Endothelial cell of umbilical vein (primary cell): ENCODE data around the gene WNT6. TPM values are rescaled to one million over a fixed set of nuclear protein-coding genes. Genes with fewer than 3 reads are reported as not detected.

ENCODE experiments used
- BruUV-seq: library from RNA; stranded (reverse); fragments of 400-500 nt; replicated peaks from 2 replicates; lab custom pipeline; 2021; lab: Mats Ljungman, UMichigan
- CTCF ChIA-PET: fragments of 300-600, 350-600 bp; sonication (Branson Sonifier 250); formaldehyde crosslinking; loops from one replicate; lab custom pipeline; 2021; ENCODE audit warnings: antibody characterized with exemption, inconsistent platforms; lab: Charles Lee
- POLR2A ChIA-PET: fragments of 300-600, 350-600 bp; sonication (Branson Sonifier 250); formaldehyde crosslinking; loops from one replicate; lab custom pipeline; 2021; ENCODE audit warnings: antibody characterized with exemption, inconsistent platforms; lab: Charles Lee
- DNase-seq: peaks from one replicate; pipeline ENCODE4 v3.0.0-alpha.2; 2011; ENCODE audit warnings: low read depth, low spot score
- FAIRE-seq: peaks from 2 replicates; lab custom pipeline; 2011; peaks lifted over from hg19 to GRCh38; lab: Jason Lieb, UNC
- H2AFZ ChIP-seq: 2 replicates; pipeline ENCODE4 v1.6.0; 2012; ENCODE audit warnings: low read depth, low read length, control low read depth, inconsistent platforms
- H3K27ac ChIP-seq: 2 replicates; pipeline ENCODE4 v1.5.1; 2011; ENCODE audit warnings: low read depth, mild to moderate bottlenecking, control low read depth, low read length, moderate library complexity; ENCODE audit not compliant: insufficient read depth
- H3K27me3 ChIP-seq, 2 experiments: 2 replicates each; pipeline versions ENCODE4 v1.6.0 to v1.6.1; 2011; ENCODE audit warnings: low read length in 2 of 2, mixed read lengths in 1 of 2; ENCODE audit not compliant: control insufficient read depth in 2 of 2, insufficient read depth in 2 of 2
- H3K36me3 ChIP-seq, 2 experiments: 2 replicates in 1 of 2; 3 replicates in 1 of 2; pipeline ENCODE4 v1.5.1; 2011; ENCODE audit warnings: low read length in 2 of 2, mild to moderate bottlenecking in 1 of 2, moderate library complexity in 1 of 2; ENCODE audit not compliant: control insufficient read depth in 2 of 2, insufficient read depth in 2 of 2; ENCODE audit errors: extremely low read depth in 1 of 2
- H3K4me1 ChIP-seq: 3 replicates; pipeline ENCODE4 v1.5.1; 2011; ENCODE audit warnings: mild to moderate bottlenecking, low read length; ENCODE audit not compliant: control insufficient read depth, insufficient read depth; ENCODE audit errors: extremely low read depth
- H3K4me2 ChIP-seq: 2 replicates; pipeline ENCODE4 v1.6.1; 2011; ENCODE audit warnings: low read length, control low read depth, mixed read lengths; ENCODE audit not compliant: insufficient read depth
- H3K4me3 ChIP-seq, 3 experiments: fragments of 200-600 bp in 1 of 3; sonication (generic), shearing (Covaris generic) in 1 of 3; replicated peaks in 1 of 3; 2 replicates each; pipeline ENCODE4 v1.5.1; 2011 to 2016; ENCODE audit warnings: control low read depth in 3 of 3, low read length in 3 of 3, mild to moderate bottlenecking in 2 of 3, inconsistent platforms in 1 of 3, low read depth in 1 of 3, moderate library complexity in 1 of 3; ENCODE audit not compliant: insufficient read depth in 1 of 3
- H3K79me2 ChIP-seq: 2 replicates; pipeline ENCODE4 v1.6.0; 2012; ENCODE audit warnings: low read length, inconsistent platforms; ENCODE audit not compliant: control insufficient read depth, insufficient read depth
- H3K9ac ChIP-seq: replicated peaks from 2 replicates; pipeline ENCODE3; 2011; ENCODE audit warnings: low read length, control low read depth; ENCODE audit not compliant: insufficient read depth; ENCODE audit errors: extremely low read depth
- H3K9me1 ChIP-seq: replicated peaks from 3 replicates; pipeline ENCODE4 v1.6.0; 2011; ENCODE audit warnings: mild to moderate bottlenecking, low read length; ENCODE audit not compliant: control insufficient read depth, insufficient read depth; ENCODE audit errors: extremely low read depth
- H3K9me3 ChIP-seq: replicated peaks from 2 replicates; pipeline ENCODE4 v1.5.1; 2012; ENCODE audit warnings: low read length, inconsistent platforms; ENCODE audit not compliant: control insufficient read depth, insufficient read depth
- H4K20me1 ChIP-seq: replicated peaks from 2 replicates; pipeline ENCODE3; 2011; ENCODE audit warnings: mild to moderate bottlenecking, low read length; ENCODE audit not compliant: control insufficient read depth, insufficient read depth; ENCODE audit errors: extremely low read depth
- EZH2 ChIP-seq: IDR thresholded peaks from 2 replicates; pipeline ENCODE4 v1.6.1; 2012; ENCODE audit warnings: borderline replicate concordance, low read depth, mild to moderate bottlenecking, moderate library complexity, low read length, inconsistent platforms; ENCODE audit not compliant: severe bottlenecking
- FOS ChIP-seq: IDR thresholded peaks from 2 replicates; pipeline ENCODE4 v1.6.1; 2011; ENCODE audit warnings: mild to moderate bottlenecking, low read length, moderate library complexity, borderline replicate concordance; ENCODE audit not compliant: insufficient read depth
- GATA2 ChIP-seq: IDR thresholded peaks from 2 replicates; pipeline ENCODE4 v1.7.0; 2011; ENCODE audit warnings: low read depth, mild to moderate bottlenecking, moderate library complexity, mixed read lengths, low read length; ENCODE audit not compliant: insufficient read length, insufficient read depth
- JUN ChIP-seq: IDR thresholded peaks from 2 replicates; pipeline ENCODE4 v1.6.1; 2011; ENCODE audit warnings: borderline replicate concordance, low read depth; ENCODE audit not compliant: insufficient read length, insufficient read depth
- MAX ChIP-seq: IDR thresholded peaks from 2 replicates; pipeline ENCODE4 v1.6.1; 2011; ENCODE audit not compliant: insufficient read depth, insufficient read length
- MYC ChIP-seq: IDR thresholded peaks from one replicate; pipeline ENCODE4 v1.6.1; 2011; ENCODE audit warnings: mild to moderate bottlenecking, low read depth, low read length
- POLR2A ChIP-seq: IDR thresholded peaks from 2 replicates; pipeline ENCODE4 v1.6.1; 2012; ENCODE audit warnings: low read depth, mild to moderate bottlenecking, control low read depth, low read length
- POLR2AphosphoS5 ChIP-seq: IDR thresholded peaks from 2 replicates; pipeline ENCODE4 v1.6.1; 2012; ENCODE audit warnings: low read depth, mild to moderate bottlenecking, control low read depth, low read length, moderate library complexity; ENCODE audit not compliant: insufficient read depth
- dilution Hi-C: fragments of 300-500 bp; cut with MboI; formaldehyde crosslinking; loops from one replicate; pipeline ENCODE4 v1.15.0; 2019; ENCODE audit warnings: low sequenced_read_pairs; ENCODE audit not compliant: extremely low pct_ligation_motif_present
- intact Hi-C: fragments of 100-400 bp; cut with micrococcal nuclease; formaldehyde crosslinking; loops from one replicate; pipeline ENCODE4 v1.10.0; 2022
- polyA plus RNA-seq, 4 experiments: library from polyadenylated mRNA; depleted of rRNA in 3 of 4; stranded (reverse) in 3 of 4; unstranded in 1 of 4; fragments of >200 nt; gene quantifications; 2 replicates each; pipeline versions ENCODE4 v1.2.1 to v1.2.3, GENCODE V29; 2011 to 2012; ENCODE audit warnings: missing spikeins in 1 of 4
- total RNA-seq: library from RNA; stranded (reverse); gene quantifications from 2 replicates; pipeline ENCODE4 v1.2.3, GENCODE V29; 2021
- TF ChIP-seq, protein P1 (sequence below), 2 donors: IDR thresholded peaks; 1 replicate in 1 of 2; 2 replicates in 1 of 2; pipeline ENCODE4 v1.5.1; 2011; ENCODE audit warnings: low read length in 2 of 2, mild to moderate bottlenecking in 2 of 2, moderate library complexity in 2 of 2, control low read depth in 1 of 2, inconsistent platforms in 1 of 2, low read depth in 1 of 2; ENCODE audit not compliant: insufficient read depth in 1 of 2; ENCODE audit errors: extremely low read depth in 1 of 2

The WNT6 gene
- total and polyA plus RNA-seq, 2 donors (not counting 3 experiments of a cell fraction or from before 2014, with no cell fraction given): not detected

- FAIRE-seq (no peak), DNase-seq (no peak)
- Histone ChIP-seq H3K36me3 (no peaks in the 10 kb centered on the region), H3K4me3 (no peak overlapping the region), H3K27ac (no peak overlapping the region), H2AFZ (no peak overlapping the region), H4K20me1 (no peaks in the 10 kb centered on the region), H3K9ac (no peak overlapping the region), H3K27me3 (peaks cover 78 to 79% of the 10 kb centered on the region in 2 experiments), H3K9me3 (no peaks in the 10 kb centered on the region), H3K9me1 (no peaks in the 10 kb centered on the region), H3K4me1 (no peaks in the 10 kb centered on the region), H3K4me2 (no peak overlapping the region), H3K79me2 (no peaks in the 10 kb centered on the region)
- CTCF ChIA-PET: interaction anchor here (4.0 to 10.5 kb wide), 2 partner anchors 22 to 107 kb away, joined by 27 to 362 read pairs; no protein-coding TSS in a partner anchor
- TF ChIP-seq FOS (no peak), POLR2AphosphoS5 (no peak), MAX (no peak), GATA2 (no peak), EZH2 (no peak), POLR2A (no peak), JUN (no peak), MYC (no peak)
- TF ChIP-seq, protein P1, sequence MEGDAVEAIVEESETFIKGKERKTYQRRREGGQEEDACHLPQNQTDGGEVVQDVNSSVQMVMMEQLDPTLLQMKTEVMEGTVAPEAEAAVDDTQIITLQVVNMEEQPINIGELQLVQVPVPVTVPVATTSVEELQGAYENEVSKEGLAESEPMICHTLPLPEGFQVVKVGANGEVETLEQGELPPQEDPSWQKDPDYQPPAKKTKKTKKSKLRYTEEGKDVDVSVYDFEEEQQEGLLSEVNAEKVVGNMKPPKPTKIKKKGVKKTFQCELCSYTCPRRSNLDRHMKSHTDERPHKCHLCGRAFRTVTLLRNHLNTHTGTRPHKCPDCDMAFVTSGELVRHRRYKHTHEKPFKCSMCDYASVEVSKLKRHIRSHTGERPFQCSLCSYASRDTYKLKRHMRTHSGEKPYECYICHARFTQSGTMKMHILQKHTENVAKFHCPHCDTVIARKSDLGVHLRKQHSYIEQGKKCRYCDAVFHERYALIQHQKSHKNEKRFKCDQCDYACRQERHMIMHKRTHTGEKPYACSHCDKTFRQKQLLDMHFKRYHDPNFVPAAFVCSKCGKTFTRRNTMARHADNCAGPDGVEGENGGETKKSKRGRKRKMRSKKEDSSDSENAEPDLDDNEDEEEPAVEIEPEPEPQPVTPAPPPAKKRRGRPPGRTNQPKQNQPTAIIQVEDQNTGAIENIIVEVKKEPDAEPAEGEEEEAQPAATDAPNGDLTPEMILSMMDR (IDR thresholded peaks at IDR 0.05; ENCODE audit: extremely low read depth in 1 of 2, insufficient read depth in 1 of 2, low read depth in 1 of 2, low read length in 2 of 2): no peak
- intact Hi-C loops (loop anchor here (10.0 kb wide), 1 partner anchor 282 kb away; no protein-coding TSS in a partner anchor), dilution Hi-C loops (no loop called here)
- POLR2A ChIA-PET: no interaction called here
- no TSS peak for BruUV-seq
These were observed 13.2 kb downstream of the WNT6 start for GRCh38 chr2:218872645-218873358.
